ENCODE results near the gene CADPS2.

Gene CADPS2

GRCh38 chr7:122584676-122585251 is 301.5 kb downstream of the CADPS2 start:
- DNase-seq = no peak

- no peak for DNase-seq
Measured at GRCh38 chr7:122578350-122578749, 307.9 kb downstream of the CADPS2 start.

- DNase-seq = no peak
Measured at GRCh38 chr7:122577449-122578003, 308.7 kb downstream of the CADPS2 start.

GRCh38 chr7:122572706-122573105 is 313.6 kb downstream of the CADPS2 start:
- no peak for DNase-seq

GRCh38 chr7:122561326-122561725 is 324.9 kb downstream of the CADPS2 start:
- no peak for DNase-seq

- no peak for DNase-seq
Measured at GRCh38 chr7:122556873-122557542, 329.3 kb downstream of the CADPS2 start.

- DNase-seq = no peak
Measured at GRCh38 chr7:122556219-122556618, 330.0 kb downstream of the CADPS2 start.

GRCh38 chr7:122553761-122554160 is 332.5 kb downstream of the CADPS2 start:
- no peak for DNase-seq

GRCh38 chr7:122552769-122553168 is 333.5 kb downstream of the CADPS2 start:
- DNase-seq = no peak

GRCh38 chr7:122550545-122550944 is 335.7 kb downstream of the CADPS2 start:
- no peak for DNase-seq

GRCh38 chr7:122549578-122549977 is 336.7 kb downstream of the CADPS2 start:
- no peak for DNase-seq

- no peak for DNase-seq
Measured at GRCh38 chr7:122546496-122546895, 339.8 kb downstream of the CADPS2 start.

- no peak for DNase-seq
Measured at GRCh38 chr7:122544463-122544862, 341.8 kb downstream of the CADPS2 start.

- DNase-seq = no peak
Measured at GRCh38 chr7:122543891-122544290, 342.4 kb downstream of the CADPS2 start.

GRCh38 chr7:122543166-122543565 is 343.1 kb downstream of the CADPS2 start:
- no peak for DNase-seq

GRCh38 chr7:122535086-122535485 is 351.2 kb downstream of the CADPS2 start:
- DNase-seq = no peak

- no peak for DNase-seq
Measured at GRCh38 chr7:122532406-122533269, 353.6 kb downstream of the CADPS2 start.

GRCh38 chr7:122528879-122529481 is 357.3 kb downstream of the CADPS2 start:
- no peak for DNase-seq

- no peak for DNase-seq
Measured at GRCh38 chr7:122525355-122525754, 360.9 kb downstream of the CADPS2 start.

GRCh38 chr7:122521767-122522166 is 364.5 kb downstream of the CADPS2 start:
- no peak for DNase-seq

GRCh38 chr7:122520971-122521555 is 365.2 kb downstream of the CADPS2 start:
- no peak for DNase-seq

- no peak for DNase-seq
Measured at GRCh38 chr7:122518488-122518887, 367.8 kb downstream of the CADPS2 start.

- DNase-seq = no peak
Measured at GRCh38 chr7:122517576-122517975, 368.7 kb downstream of the CADPS2 start.

All from activated naive CD4-positive, alpha-beta T cell treated with Interleukin-2 at 50 U/mL for 16 hours (primary cell).